ENCODE data around the gene CENPT.
"Not testable (repeated sequence)": the region's sequence is repeated elsewhere in the genome, so short reads cannot be mapped to it uniquely, and the experiment has no call there.

Gene CENPT

GRCh38 chr16:67864044-67864443 lies 16.6 kb upstream of the CENPT start:
- no CpG with 5 or more reads among the region's 6 CpGs for WGBS (ENCODE audit: insufficient coverage, insufficient read length)
- not testable (repeated sequence) for H3K27me3 ChIP-seq (ENCODE audit: control insufficient read depth, insufficient read depth, low read length); H3K9me3 ChIP-seq (ENCODE audit: control insufficient read depth, insufficient read depth, low read length); DNase-seq (ENCODE audit: low read depth, low spot score); H3K4me3 ChIP-seq (ENCODE audit: low read length); H3K4me1 ChIP-seq (ENCODE audit: control insufficient read depth, insufficient read depth, low read length); H3K27ac ChIP-seq (ENCODE audit: low read length)
- peaks cover 19% of the 10 kb centered on the region for H3K36me3 ChIP-seq (ENCODE audit: control insufficient read depth, insufficient read depth, low read length)

GRCh38 chr16:67862623-67863583 lies 15.4 kb upstream of the CENPT start:
- no peak for DNase-seq (ENCODE audit: low read depth, low spot score)
- no peak overlapping the region for H3K4me3 ChIP-seq (ENCODE audit: low read length)
- no CpG with 5 or more reads among the region's 11 CpGs for WGBS (ENCODE audit: insufficient coverage, insufficient read length)
- H3K4me1 ChIP-seq (ENCODE audit: control insufficient read depth, insufficient read depth, low read length) = no peaks in the 10 kb centered on the region
- peaks cover 15% of the 10 kb centered on the region for H3K36me3 ChIP-seq (ENCODE audit: control insufficient read depth, insufficient read depth, low read length)
- no peaks in the 10 kb centered on the region for H3K27me3 ChIP-seq (ENCODE audit: control insufficient read depth, insufficient read depth, low read length)
- H3K9me3 ChIP-seq (ENCODE audit: control insufficient read depth, insufficient read depth, low read length) = no peaks in the 10 kb centered on the region
- H3K27ac ChIP-seq (ENCODE audit: low read length) = no peak overlapping the region

GRCh38 chr16:67861877-67862276 lies 14.4 kb upstream of the CENPT start:
- H3K36me3 ChIP-seq (ENCODE audit: control insufficient read depth, insufficient read depth, low read length) = peaks cover 13% of the 10 kb centered on the region

GRCh38 chr16:67860589-67861398 lies 13.3 kb upstream of the CENPT start:
- DNase-seq (ENCODE audit: low read depth, low spot score) = no peak
- Histone ChIP-seq H3K36me3 (ENCODE audit: control insufficient read depth, insufficient read depth, low read length) (peaks cover 13% of the 10 kb centered on the region), H3K4me1 (ENCODE audit: control insufficient read depth, insufficient read depth, low read length) (peaks cover 4% of the 10 kb centered on the region; the same call in 1 of the 2 replicates), H3K4me3 (ENCODE audit: low read length) (no peak overlapping the region), H3K27me3 (ENCODE audit: control insufficient read depth, insufficient read depth, low read length) (no peaks in the 10 kb centered on the region), H3K27ac (ENCODE audit: low read length) (no peak overlapping the region), H3K9me3 (ENCODE audit: control insufficient read depth, insufficient read depth, low read length) (no peaks in the 10 kb centered on the region)
- no CpG with 5 or more reads among the region's 8 CpGs for WGBS (ENCODE audit: insufficient coverage, insufficient read length)

More at GRCh38 chr16:67861877-67862276, 14.4 kb upstream of the CENPT start:
- Histone ChIP-seq H3K27ac (ENCODE audit: low read length) (no peak overlapping the region), H3K4me1 (ENCODE audit: control insufficient read depth, insufficient read depth, low read length) (peaks cover 3% of the 10 kb centered on the region; the same call in 1 of the 2 replicates), H3K27me3 (ENCODE audit: control insufficient read depth, insufficient read depth, low read length) (no peaks in the 10 kb centered on the region), H3K4me3 (ENCODE audit: low read length) (no peak overlapping the region), H3K9me3 (ENCODE audit: control insufficient read depth, insufficient read depth, low read length) (no peaks in the 10 kb centered on the region)
- WGBS (ENCODE audit: insufficient coverage, insufficient read length) = no CpG with 5 or more reads among the region's 6 CpGs
- no peak for DNase-seq (ENCODE audit: low read depth, low spot score)

GRCh38 chr16:67858500-67858899 lies 11.0 kb upstream of the CENPT start:
- no peak overlapping the region for H3K27ac ChIP-seq (ENCODE audit: low read length)
- no peaks in the 10 kb centered on the region for H3K9me3 ChIP-seq (ENCODE audit: control insufficient read depth, insufficient read depth, low read length)
- no CpG with 5 or more reads among the region's 4 CpGs for WGBS (ENCODE audit: insufficient coverage, insufficient read length)
- no peak overlapping the region for H3K4me3 ChIP-seq (ENCODE audit: low read length)
- peaks cover 4% of the 10 kb centered on the region; the same call in 1 of the 2 replicates for H3K4me1 ChIP-seq (ENCODE audit: control insufficient read depth, insufficient read depth, low read length)
- no peaks in the 10 kb centered on the region for H3K27me3 ChIP-seq (ENCODE audit: control insufficient read depth, insufficient read depth, low read length)
- peaks cover 7% of the 10 kb centered on the region for H3K36me3 ChIP-seq (ENCODE audit: control insufficient read depth, insufficient read depth, low read length)
- DNase-seq (ENCODE audit: low read depth, low spot score) = no peak

- no peaks in the 10 kb centered on the region for H3K9me3 ChIP-seq (ENCODE audit: control insufficient read depth, insufficient read depth, low read length)
- DNase-seq (ENCODE audit: low read depth, low spot score) = no peak
- peaks cover 4% of the 10 kb centered on the region; the same call in 1 of the 2 replicates for H3K4me1 ChIP-seq (ENCODE audit: control insufficient read depth, insufficient read depth, low read length)
- no peak overlapping the region for H3K27ac ChIP-seq (ENCODE audit: low read length)
- peaks cover 7% of the 10 kb centered on the region for H3K36me3 ChIP-seq (ENCODE audit: control insufficient read depth, insufficient read depth, low read length)
- no peak overlapping the region for H3K4me3 ChIP-seq (ENCODE audit: low read length)
- H3K27me3 ChIP-seq (ENCODE audit: control insufficient read depth, insufficient read depth, low read length) = no peaks in the 10 kb centered on the region
- no CpG with 5 or more reads among the region's 3 CpGs for WGBS (ENCODE audit: insufficient coverage, insufficient read length)
These were observed 10.2 kb upstream of the CENPT start for GRCh38 chr16:67857547-67858233.

- no peak overlapping the region for H3K27ac ChIP-seq (ENCODE audit: low read length)
- no CpG with 5 or more reads among the region's 5 CpGs for WGBS (ENCODE audit: insufficient coverage, insufficient read length)
- DNase-seq (ENCODE audit: low read depth, low spot score) = no peak
- no peak overlapping the region for H3K4me3 ChIP-seq (ENCODE audit: low read length)
- H3K9me3 ChIP-seq (ENCODE audit: control insufficient read depth, insufficient read depth, low read length) = no peaks in the 10 kb centered on the region
- no peaks in the 10 kb centered on the region for H3K27me3 ChIP-seq (ENCODE audit: control insufficient read depth, insufficient read depth, low read length)
- peaks cover 4% of the 10 kb centered on the region; the same call in 1 of the 2 replicates for H3K4me1 ChIP-seq (ENCODE audit: control insufficient read depth, insufficient read depth, low read length)
- H3K36me3 ChIP-seq (ENCODE audit: control insufficient read depth, insufficient read depth, low read length) = peaks cover 7% of the 10 kb centered on the region
These were observed 9.5 kb upstream of the CENPT start for GRCh38 chr16:67856927-67857546.

GRCh38 chr16:67855789-67856188 lies 8.3 kb upstream of the CENPT start:
- Histone ChIP-seq H3K4me3 (ENCODE audit: low read length) (no peak overlapping the region), H3K27me3 (ENCODE audit: control insufficient read depth, insufficient read depth, low read length) (no peaks in the 10 kb centered on the region), H3K4me1 (ENCODE audit: control insufficient read depth, insufficient read depth, low read length) (peaks cover 4% of the 10 kb centered on the region; the same call in 1 of the 2 replicates), H3K27ac (ENCODE audit: low read length) (no peak overlapping the region), H3K9me3 (ENCODE audit: control insufficient read depth, insufficient read depth, low read length) (no peaks in the 10 kb centered on the region), H3K36me3 (ENCODE audit: control insufficient read depth, insufficient read depth, low read length) (peaks cover 4% of the 10 kb centered on the region)
- DNase-seq (ENCODE audit: low read depth, low spot score) = no peak
- WGBS (ENCODE audit: insufficient coverage, insufficient read length) = no CpG with 5 or more reads among the region's 10 CpGs

- Histone ChIP-seq H3K9me3 (ENCODE audit: control insufficient read depth, insufficient read depth, low read length) (no peaks in the 10 kb centered on the region), H3K4me1 (ENCODE audit: control insufficient read depth, insufficient read depth, low read length) (peaks cover 4% of the 10 kb centered on the region; the same call in 1 of the 2 replicates), H3K27ac (ENCODE audit: low read length) (no peak overlapping the region), H3K36me3 (ENCODE audit: control insufficient read depth, insufficient read depth, low read length) (no peaks in the 10 kb centered on the region), H3K4me3 (ENCODE audit: low read length) (no peak overlapping the region), H3K27me3 (ENCODE audit: control insufficient read depth, insufficient read depth, low read length) (no peaks in the 10 kb centered on the region)
- no CpG with 5 or more reads among the region's 3 CpGs for WGBS (ENCODE audit: insufficient coverage, insufficient read length)
- DNase-seq (ENCODE audit: low read depth, low spot score) = no peak
These were observed 6.2 kb upstream of the CENPT start for GRCh38 chr16:67853670-67854069.
